Measurements from ENCODE around the gene LIN37.

LIN37 gene

GRCh38 chr19:35776102-35776788 lies 27.9 kb downstream of the LIN37 start:
- no peak for DNase-seq

GRCh38 chr19:35777086-35777841 lies 28.9 kb downstream of the LIN37 start:
- DNase-seq: no peak

DNA sequence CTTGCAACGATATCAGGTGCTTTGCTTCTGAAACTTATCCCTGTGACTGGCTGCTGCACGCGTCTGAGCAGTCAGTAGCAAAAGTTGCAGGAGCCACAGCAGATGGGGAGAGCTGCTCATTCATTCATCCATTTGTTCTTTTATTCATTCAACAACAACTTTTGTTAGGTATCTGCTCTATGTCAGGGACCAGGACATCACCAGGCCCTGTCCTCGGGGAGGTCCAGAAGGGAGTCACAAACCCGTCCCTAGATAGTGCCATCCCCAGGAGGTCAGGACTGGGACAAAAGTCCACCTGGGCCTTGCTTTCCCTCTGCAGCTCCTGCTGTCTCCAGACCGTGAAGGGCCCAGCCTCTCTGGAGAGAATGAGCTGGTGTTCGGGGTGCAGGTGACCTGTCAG lies 29.6 kb downstream of the LIN37 start:
- DNase-seq: no peak

DNA sequence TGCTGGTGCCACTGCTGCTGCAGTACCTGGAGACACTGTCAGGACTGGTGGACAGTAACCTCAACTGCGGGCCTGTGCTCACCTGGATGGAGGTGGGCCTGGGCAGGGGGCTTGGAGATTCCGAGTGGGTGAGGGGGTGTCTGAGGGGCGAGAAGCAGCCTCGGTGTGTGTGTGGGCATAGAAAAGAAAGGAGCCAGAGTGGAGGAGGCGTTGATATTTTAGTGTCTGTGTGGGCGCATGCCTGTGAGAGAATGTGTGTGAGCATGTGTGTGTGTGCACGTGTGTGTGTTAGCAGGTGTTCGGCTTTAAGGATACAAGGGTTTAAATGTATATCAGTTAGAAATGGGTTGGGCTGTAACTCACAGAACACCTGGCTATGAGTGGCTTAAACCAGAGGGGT lies 30.7 kb downstream of the LIN37 start:
- no peak for DNase-seq

- no peak for DNase-seq
Measured at GRCh38 chr19:35780058-35780457, 31.7 kb downstream of the LIN37 start.

DNA sequence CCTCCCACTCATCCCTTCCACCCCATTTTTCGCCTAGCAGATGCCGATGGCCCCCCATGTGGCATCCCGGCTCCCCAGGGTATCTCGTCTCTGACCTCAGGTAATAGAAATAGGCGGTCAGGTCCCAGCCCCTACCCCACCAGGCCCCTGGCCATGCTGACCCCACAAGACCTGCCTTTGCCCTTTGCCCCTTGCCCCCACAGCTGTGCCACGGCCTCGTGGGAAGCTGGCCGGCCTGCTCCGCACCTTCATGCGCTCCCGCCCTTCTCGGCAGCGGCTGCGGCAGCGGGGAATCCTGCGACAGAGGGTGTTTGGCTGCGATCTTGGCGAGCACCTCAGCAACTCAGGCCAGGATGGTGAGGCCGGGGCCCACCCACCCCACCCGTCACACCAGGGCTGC lies 32.3 kb downstream of the LIN37 start:
- DNase-seq: no peak

DNA sequence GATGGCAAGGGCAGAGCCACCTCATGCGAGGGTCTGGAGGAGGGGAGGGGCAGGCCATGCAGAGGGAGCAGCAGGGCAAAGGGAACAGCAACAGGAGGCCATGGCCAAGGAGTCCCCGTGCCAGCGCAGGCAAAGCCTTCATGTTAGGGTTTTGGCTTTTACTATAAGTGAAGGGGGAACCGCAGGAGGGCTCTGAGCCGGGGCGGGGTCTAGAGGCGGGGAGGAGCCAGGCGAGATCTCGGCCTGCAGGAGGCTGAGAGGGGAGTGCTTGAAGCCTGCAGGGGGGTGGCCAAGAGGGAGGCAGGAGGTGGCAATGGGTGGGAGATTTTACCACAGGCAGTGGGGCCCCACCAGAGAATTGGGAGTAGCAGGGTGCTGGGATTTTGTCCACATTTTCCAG lies 33.3 kb downstream of the LIN37 start:
- DNase-seq: no peak

- DNase-seq: no peak
Measured at GRCh38 chr19:35782589-35782988, 34.2 kb downstream of the LIN37 start.

DNA sequence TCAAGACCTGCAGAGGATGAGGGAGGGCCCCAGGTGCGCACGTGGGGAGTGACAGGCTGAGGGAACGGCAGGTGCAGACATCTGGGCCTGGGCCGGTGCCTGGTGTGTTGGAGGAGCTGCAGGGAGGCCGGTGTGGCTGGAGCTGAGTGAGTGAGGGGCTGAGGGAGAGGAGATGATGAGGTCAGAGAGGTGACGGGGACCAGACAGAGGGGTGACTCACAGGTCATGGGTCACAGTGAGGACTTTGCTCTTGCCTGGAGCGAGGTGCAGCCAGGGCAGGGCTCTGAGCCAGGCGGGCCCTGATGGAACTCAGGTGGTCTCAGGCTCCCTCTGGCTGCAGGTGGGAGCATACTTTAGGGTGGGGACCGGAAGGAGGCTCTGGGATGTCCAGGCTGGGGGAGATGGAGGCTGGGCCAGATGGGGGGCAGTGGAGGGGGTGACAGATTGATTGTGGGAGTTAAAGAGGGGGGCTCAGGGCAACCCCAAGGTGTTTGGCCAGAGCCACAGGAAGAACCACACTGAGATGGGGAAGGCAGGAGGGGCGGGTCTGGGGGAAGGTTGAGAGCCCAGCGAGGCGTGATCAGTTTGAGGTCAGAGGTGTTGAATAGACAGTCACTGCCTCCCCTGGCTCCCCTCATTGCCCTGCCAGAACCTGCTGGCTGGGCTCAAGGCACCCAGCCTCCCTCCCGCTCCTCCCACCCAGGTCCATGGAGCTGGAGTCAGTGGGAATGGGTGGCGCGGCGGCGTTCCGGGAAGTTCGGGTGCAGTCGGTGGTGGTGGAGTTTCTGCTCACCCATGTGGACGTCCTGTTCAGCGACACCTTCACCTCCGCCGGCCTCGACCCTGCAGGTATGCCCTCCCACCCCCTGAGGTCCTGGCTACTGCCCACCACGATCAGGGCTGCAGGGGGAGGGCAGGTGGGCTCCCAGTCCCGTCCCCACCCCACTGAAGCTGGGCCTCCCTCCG lies 35.4 kb downstream of the LIN37 start:
- no peak for DNase-seq

DNA sequence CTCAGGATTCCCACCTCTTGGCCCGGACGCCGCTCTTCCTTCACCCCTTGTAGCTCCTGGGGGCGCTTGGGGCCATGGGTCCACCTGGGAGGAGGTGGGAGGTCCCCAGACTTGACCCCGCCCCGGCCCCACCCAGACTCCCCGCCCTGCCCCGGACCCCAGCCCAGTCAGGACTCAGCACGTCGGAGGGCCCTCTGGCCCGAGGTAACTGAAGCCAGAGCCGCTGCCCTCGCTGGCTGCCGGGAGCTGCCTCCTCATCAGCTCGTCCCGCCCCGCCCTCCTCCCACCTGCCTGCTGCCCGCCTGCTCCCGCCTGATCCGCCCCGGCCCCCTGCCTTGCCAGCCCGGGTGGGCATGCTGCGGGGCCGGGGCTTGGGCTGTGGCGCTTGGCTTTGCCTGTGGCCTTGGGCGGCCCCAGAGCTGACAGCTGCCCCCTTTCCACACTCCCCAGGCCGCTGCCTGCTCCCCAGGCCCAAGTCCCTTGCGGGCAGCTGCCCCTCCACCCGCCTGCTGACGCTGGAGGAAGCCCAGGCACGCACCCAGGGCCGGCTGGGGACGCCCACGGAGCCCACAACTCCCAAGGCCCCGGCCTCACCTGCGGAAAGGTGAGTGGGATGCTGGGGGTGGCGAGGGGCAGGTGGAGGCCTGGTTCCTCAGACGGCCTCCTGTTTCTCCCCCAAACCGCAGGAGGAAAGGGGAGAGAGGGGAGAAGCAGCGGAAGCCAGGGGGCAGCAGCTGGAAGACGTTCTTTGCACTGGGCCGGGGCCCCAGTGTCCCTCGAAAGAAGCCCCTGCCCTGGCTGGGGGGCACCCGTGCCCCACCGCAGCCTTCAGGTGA lies 36.3 kb downstream of the LIN37 start:
- DNase-seq: no peak

GRCh38 chr19:35785339-35785627 lies 36.9 kb downstream of the LIN37 start:
- DNase-seq: no peak

GRCh38 chr19:35786299-35787160 lies 38.2 kb downstream of the LIN37 start:
- DNase-seq: no peak

DNA sequence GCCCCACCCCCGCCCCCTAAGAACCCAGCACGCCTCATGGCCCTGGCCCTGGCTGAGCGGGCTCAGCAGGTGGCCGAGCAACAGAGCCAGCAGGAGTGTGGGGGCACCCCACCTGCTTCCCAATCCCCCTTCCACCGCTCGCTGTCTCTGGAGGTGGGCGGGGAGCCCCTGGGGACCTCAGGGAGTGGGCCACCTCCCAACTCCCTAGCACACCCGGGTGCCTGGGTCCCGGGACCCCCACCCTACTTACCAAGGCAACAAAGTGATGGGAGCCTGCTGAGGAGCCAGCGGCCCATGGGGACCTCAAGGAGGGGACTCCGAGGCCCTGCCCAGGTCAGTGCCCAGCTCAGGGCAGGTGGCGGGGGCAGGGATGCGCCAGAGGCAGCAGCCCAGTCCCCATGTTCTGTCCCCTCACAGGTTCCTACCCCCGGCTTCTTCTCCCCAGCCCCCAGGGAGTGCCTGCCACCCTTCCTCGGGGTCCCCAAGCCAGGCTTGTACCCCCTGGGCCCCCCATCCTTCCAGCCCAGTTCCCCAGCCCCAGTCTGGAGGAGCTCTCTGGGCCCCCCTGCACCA lies 38.9 kb downstream of the LIN37 start:
- no peak for DNase-seq

DNA sequence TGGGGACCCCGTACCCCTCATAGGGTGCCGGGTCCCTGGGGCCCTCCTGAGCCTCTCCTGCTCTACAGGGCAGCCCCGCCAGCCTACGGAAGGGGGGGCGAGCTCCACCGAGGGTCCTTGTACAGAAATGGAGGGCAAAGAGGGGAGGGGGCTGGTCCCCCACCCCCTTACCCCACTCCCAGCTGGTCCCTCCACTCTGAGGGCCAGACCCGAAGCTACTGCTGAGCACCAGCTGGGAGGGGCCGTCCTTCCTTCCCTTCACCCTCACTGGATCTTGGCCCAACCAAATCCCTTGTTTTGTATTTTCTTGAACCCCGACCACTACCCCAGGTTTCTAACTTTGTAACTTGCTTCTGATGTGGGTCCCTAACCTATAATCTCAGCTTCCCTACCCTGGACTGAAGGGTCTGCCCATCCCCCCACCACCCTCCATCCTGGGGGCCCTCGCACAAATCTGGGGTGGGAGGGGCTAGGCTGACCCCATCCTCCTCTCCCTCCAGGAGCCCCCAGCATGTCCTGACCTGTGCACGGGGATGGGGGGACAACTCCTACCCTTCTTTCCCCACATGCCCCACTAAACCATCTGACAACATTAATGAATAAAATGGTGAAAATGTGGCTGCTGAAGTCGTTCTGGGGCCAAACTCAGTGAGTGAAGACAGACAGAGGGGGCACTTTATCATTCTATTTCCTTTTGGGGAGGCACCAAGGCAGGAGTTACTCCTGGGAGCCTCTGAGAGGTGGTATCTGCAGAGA lies 40.0 kb downstream of the LIN37 start:
- DNase-seq: no peak

GRCh38 chr19:35789195-35789977 lies 41.0 kb downstream of the LIN37 start:
- no peak for DNase-seq

- DNase-seq: no peak
Measured at GRCh38 chr19:35789978-35790944, 41.9 kb downstream of the LIN37 start.

DNA sequence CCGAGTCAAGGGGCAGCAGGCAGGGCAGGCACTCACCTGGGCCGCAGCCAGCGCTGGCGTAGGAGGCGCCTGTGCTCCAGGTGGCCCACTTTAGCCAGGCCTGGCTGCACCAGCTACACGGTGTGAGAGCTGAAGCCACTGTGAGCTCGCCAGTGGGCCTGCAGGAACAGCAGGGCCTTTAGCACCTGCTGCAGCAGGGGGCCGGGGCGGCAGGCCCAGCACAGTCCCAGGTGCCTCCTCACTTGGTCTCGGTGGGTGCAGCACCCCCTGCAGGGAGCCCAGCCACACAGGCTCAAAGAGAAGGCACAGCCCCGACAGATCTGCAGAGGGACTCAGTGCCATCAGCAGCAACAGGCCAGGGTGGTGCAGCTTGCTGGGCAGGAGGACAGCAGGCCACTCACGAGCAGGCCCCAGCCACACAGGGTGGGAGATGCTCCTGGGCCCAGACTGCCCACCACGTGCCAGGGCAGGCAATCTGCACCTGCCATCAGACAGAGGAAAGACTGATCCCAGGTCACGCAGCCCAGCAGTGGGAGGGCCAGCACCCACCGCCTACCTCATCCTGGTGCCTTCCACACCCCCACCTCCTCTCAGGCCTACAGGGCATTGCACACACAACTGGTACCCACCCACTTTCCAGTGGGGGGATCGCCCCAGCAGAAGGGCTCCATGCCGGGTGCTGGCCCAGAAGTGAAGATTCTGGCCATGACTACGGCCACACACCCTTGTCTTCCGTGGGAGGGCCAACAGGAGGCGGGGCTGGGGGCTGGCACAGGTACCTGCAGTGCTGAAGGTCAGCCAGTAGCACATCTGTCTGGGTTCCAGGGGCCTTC lies 42.8 kb downstream of the LIN37 start:
- no peak for DNase-seq

Data from right hindlimb (tissue), 1 donor.